ENCODE measurements around the gene RAB33B. TPM values are rescaled to one million over a fixed set of nuclear protein-coding genes. Genes with fewer than 3 reads are reported as not detected.

Gene RAB33B
- total RNA-seq, 1 donor from 2014 or later = 14.2 TPM

- DNase-seq (ENCODE audit: low spot score, unreplicated experiment) = no peak
- no peak overlapping the region for H3K4me3 Mint-ChIP-seq (ENCODE audit: low read depth)
- H3K27ac Mint-ChIP-seq = no peak overlapping the region
- peaks cover 45% of the 10 kb centered on the region for H3K36me3 Mint-ChIP-seq (ENCODE audit: insufficient read depth)
- TF ChIP-seq CTCF (IDR thresholded peaks at IDR 0.05; ENCODE audit: unreplicated experiment) = no peak
- H3K27me3 Mint-ChIP-seq = no peaks in the 10 kb centered on the region
- peaks cover 5% of the 10 kb centered on the region for H3K4me1 Mint-ChIP-seq (ENCODE audit: low read depth)
- H3K9me3 Mint-ChIP-seq (ENCODE audit: low read depth) = peaks cover 22% of the 10 kb centered on the region
These were observed 18.9 kb downstream of the RAB33B start for GRCh38 chr4:139472852-139473251.

GRCh38 chr4:139476363-139476762 lies 22.4 kb downstream of the RAB33B start:
- Mint-ChIP-seq H3K36me3 (ENCODE audit: insufficient read depth) (peaks cover 19% of the 10 kb centered on the region), H3K4me3 (ENCODE audit: low read depth) (no peak overlapping the region), H3K27ac (no peak overlapping the region), H3K9me3 (ENCODE audit: low read depth) (peaks cover 7% of the 10 kb centered on the region), H3K4me1 (ENCODE audit: low read depth) (peaks cover 3% of the 10 kb centered on the region), H3K27me3 (no peaks in the 10 kb centered on the region)
- DNase-seq (ENCODE audit: low spot score, unreplicated experiment) = no peak
- TF ChIP-seq CTCF (IDR thresholded peaks at IDR 0.05; ENCODE audit: unreplicated experiment) = no peak

- TF ChIP-seq CTCF (IDR thresholded peaks at IDR 0.05; ENCODE audit: unreplicated experiment) = no peak
- no peak for DNase-seq (ENCODE audit: low spot score, unreplicated experiment)
- no peak overlapping the region for H3K27ac Mint-ChIP-seq
- no peaks in the 10 kb centered on the region for H3K4me1 Mint-ChIP-seq (ENCODE audit: low read depth)
- no peaks in the 10 kb centered on the region for H3K9me3 Mint-ChIP-seq (ENCODE audit: low read depth)
- H3K36me3 Mint-ChIP-seq (ENCODE audit: insufficient read depth) = no peaks in the 10 kb centered on the region
- no peak overlapping the region for H3K4me3 Mint-ChIP-seq (ENCODE audit: low read depth)
- H3K27me3 Mint-ChIP-seq = no peaks in the 10 kb centered on the region
These were observed 27.5 kb downstream of the RAB33B start for GRCh38 chr4:139481465-139481864.

GRCh38 chr4:139483000-139483399 lies 29.1 kb downstream of the RAB33B start:
- H3K36me3 Mint-ChIP-seq (ENCODE audit: insufficient read depth) = no peaks in the 10 kb centered on the region
- DNase-seq (ENCODE audit: low spot score, unreplicated experiment) = no peak
- H3K4me1 Mint-ChIP-seq (ENCODE audit: low read depth) = no peaks in the 10 kb centered on the region
- no peaks in the 10 kb centered on the region for H3K9me3 Mint-ChIP-seq (ENCODE audit: low read depth)
- no peak for TF ChIP-seq CTCF (IDR thresholded peaks at IDR 0.05; ENCODE audit: unreplicated experiment)
- no peak overlapping the region for H3K27ac Mint-ChIP-seq
- H3K27me3 Mint-ChIP-seq = no peaks in the 10 kb centered on the region
- H3K4me3 Mint-ChIP-seq (ENCODE audit: low read depth) = no peak overlapping the region

GRCh38 chr4:139484783-139485311 lies 30.9 kb downstream of the RAB33B start:
- H3K4me3 Mint-ChIP-seq (ENCODE audit: low read depth) = no peak overlapping the region
- H3K36me3 Mint-ChIP-seq (ENCODE audit: insufficient read depth) = no peaks in the 10 kb centered on the region

More at GRCh38 chr4:139484783-139485311, 30.9 kb downstream of the RAB33B start:
- Mint-ChIP-seq H3K27me3 (no peaks in the 10 kb centered on the region), H3K4me1 (ENCODE audit: low read depth) (no peaks in the 10 kb centered on the region), H3K9me3 (ENCODE audit: low read depth) (no peaks in the 10 kb centered on the region), H3K27ac (no peak overlapping the region)
- no peak for TF ChIP-seq CTCF (IDR thresholded peaks at IDR 0.05; ENCODE audit: unreplicated experiment)
- DNase-seq (ENCODE audit: low spot score, unreplicated experiment) = no peak
